OCI-LY7 (cell line): ENCODE results near the gene SLC35A5. TPM values are rescaled to one million over a fixed set of nuclear protein-coding genes. Genes with fewer than 3 reads are reported as not detected.

Source experiments
- Bru-seq: library from RNA; stranded (reverse); fragments of 400-500 nt; gene quantifications from one replicate; lab custom pipeline; 2021; lab: Mats Ljungman, UMichigan
- BruChase-seq, 2 experiments: library from RNA; stranded (reverse); fragments of 400-500 nt; gene quantifications; one replicate each; lab custom pipeline; 2021; lab: Mats Ljungman, UMichigan
- BruUV-seq: library from RNA; stranded (reverse); fragments of 400-500 nt; replicated peaks from 2 replicates; lab custom pipeline; 2021; lab: Mats Ljungman, UMichigan
- CTCF ChIA-PET: fragments of 300-600 bp; sonication (Branson Sonifier 250); formaldehyde crosslinking; loops from one replicate; lab custom pipeline; 2022; ENCODE audit warnings: antibody characterized with exemption; ENCODE audit not compliant: unreplicated experiment; lab: Charles Lee
- POLR2A ChIA-PET: fragments of 300-600 bp; sonication (Branson Sonifier 250); formaldehyde crosslinking; loops from one replicate; lab custom pipeline; 2022; ENCODE audit warnings: antibody characterized with exemption; lab: Charles Lee
- DNase-seq: peaks from one replicate; pipeline ENCODE4 v3.0.0-alpha.2; 2015; ENCODE audit warnings: low spot score
- H2AFZ ChIP-seq: fragments of 200-600 bp; sonication (generic), shearing (Covaris generic); 2 replicates; pipeline ENCODE4 v1.6.1; 2014; ENCODE audit warnings: mild to moderate bottlenecking, antibody characterized with exemption, low read length, moderate library complexity
- H3K27ac ChIP-seq: fragments of 200-600 bp; sonication (generic); 2 replicates; pipeline ENCODE4 v1.5.1; 2014; ENCODE audit warnings: mixed run types, low read depth, mild to moderate bottlenecking, moderate library complexity, low read length, inconsistent platforms; ENCODE audit not compliant: poor library complexity, severe bottlenecking
- H3K36me3 ChIP-seq: fragments of 200-600 bp; sonication (generic); 2 replicates; pipeline ENCODE4 v1.6.1; 2014; ENCODE audit warnings: mild to moderate bottlenecking, antibody characterized with exemption, low read length, moderate library complexity, mixed read lengths; ENCODE audit not compliant: insufficient read depth
- H3K4me1 ChIP-seq: fragments of 200-600 bp; sonication (generic); 2 replicates; pipeline ENCODE4 v1.5.1; 2014; ENCODE audit warnings: mild to moderate bottlenecking, low read length; ENCODE audit not compliant: insufficient read depth, poor library complexity, severe bottlenecking
- H3K4me2 ChIP-seq: fragments of 200-600 bp; sonication (generic); 2 replicates; pipeline ENCODE4 v1.6.1; 2014; ENCODE audit warnings: mild to moderate bottlenecking, low read length
- H3K4me3 ChIP-seq: fragments of 200-600 bp; sonication (generic); 2 replicates; pipeline ENCODE4 v1.5.1; 2014; ENCODE audit warnings: mild to moderate bottlenecking, low read depth, low read length; ENCODE audit not compliant: poor library complexity, severe bottlenecking
- H3K79me2 ChIP-seq: fragments of 200-600 bp; sonication (generic); 2 replicates; pipeline ENCODE4 v1.6.1; 2016; ENCODE audit warnings: low read depth, mild to moderate bottlenecking, low read length, moderate library complexity, mixed read lengths; ENCODE audit not compliant: insufficient read depth
- H3K9me2 ChIP-seq: fragments of 200-600 bp; sonication (generic); 2 replicates; pipeline ENCODE4 v1.6.1; 2016; ENCODE audit warnings: mild to moderate bottlenecking, low read length, mixed read lengths; ENCODE audit not compliant: insufficient read depth
- H3K9me3 ChIP-seq: fragments of 200-600 bp; sonication (generic); 2 replicates; pipeline ENCODE4 v1.6.1; 2014; ENCODE audit warnings: mild to moderate bottlenecking, mixed run types, low read length, mixed read lengths
- H4K20me1 ChIP-seq: fragments of 200-600 bp; sonication (generic); 2 replicates; pipeline ENCODE4 v1.6.1; 2014; ENCODE audit warnings: mild to moderate bottlenecking, antibody characterized with exemption, low read length, moderate library complexity, mixed read lengths; ENCODE audit not compliant: insufficient read depth
- EZH2phosphoT487 ChIP-seq: fragments of 200-600 bp; sonication (generic); IDR thresholded peaks from 2 replicates; pipeline ENCODE4 v1.6.1; 2018; ENCODE audit warnings: low read depth, borderline replicate concordance, mild to moderate bottlenecking, mixed run types, antibody characterized with exemption, low read length, moderate library complexity, mixed read lengths
- intact Hi-C: fragments of 100-400 bp; cut with micrococcal nuclease; formaldehyde crosslinking; loops from one replicate; pipeline ENCODE4 v1.10.0; 2022; ENCODE audit not compliant: unreplicated experiment
- long read RNA-seq: library from polyadenylated mRNA; stranded (forward); transcript quantifications from one replicate; pipeline ENCODE4 v2.0.0, GENCODE V29; 2022
- total RNA-seq, 2 experiments: library from RNA; depleted of rRNA in 1 of 2; stranded (reverse); fragments of >200 nt in 1 of 2; shearing (Covaris generic) in 1 of 2; gene quantifications; 2 replicates each; pipeline ENCODE4 v1.2.3, GENCODE V29; 2014 to 2022
- TF ChIP-seq, protein P1 (sequence below): fragments of 200-600 bp; sonication (generic); conservative IDR thresholded peaks from 2 replicates; pipeline ENCODE4 v1.5.1; 2014; ENCODE audit warnings: mild to moderate bottlenecking, antibody characterized with exemption, low read length, moderate library complexity, mixed read lengths

The SLC35A5 gene
- 10.3 and 12.4 TPM in 2 replicates for total RNA-seq (2014; rRNA removed; shearing (Covaris generic))
- 22.7 and 26.4 TPM in 2 replicates for total RNA-seq (2022)
- Bru-seq, nascent RNA, result percentile 76 among the genes with signal in this experiment
- BruChase-seq, experiment 1, labeled RNA remaining after a 6-hour chase, result percentile 63 among the genes with signal in this experiment
- percentile 84 among the genes with signal in this experiment for BruChase-seq, experiment 2, labeled RNA remaining after a 2-hour chase
- long read RNA-seq, full-length matches to known transcripts, result 35 of 49 reads
- long read RNA-seq, partial matches to known transcripts, result 4 of 49 reads
- long read RNA-seq, other reads (novel, unspliced or antisense), result 10 of 49 reads

DNA sequence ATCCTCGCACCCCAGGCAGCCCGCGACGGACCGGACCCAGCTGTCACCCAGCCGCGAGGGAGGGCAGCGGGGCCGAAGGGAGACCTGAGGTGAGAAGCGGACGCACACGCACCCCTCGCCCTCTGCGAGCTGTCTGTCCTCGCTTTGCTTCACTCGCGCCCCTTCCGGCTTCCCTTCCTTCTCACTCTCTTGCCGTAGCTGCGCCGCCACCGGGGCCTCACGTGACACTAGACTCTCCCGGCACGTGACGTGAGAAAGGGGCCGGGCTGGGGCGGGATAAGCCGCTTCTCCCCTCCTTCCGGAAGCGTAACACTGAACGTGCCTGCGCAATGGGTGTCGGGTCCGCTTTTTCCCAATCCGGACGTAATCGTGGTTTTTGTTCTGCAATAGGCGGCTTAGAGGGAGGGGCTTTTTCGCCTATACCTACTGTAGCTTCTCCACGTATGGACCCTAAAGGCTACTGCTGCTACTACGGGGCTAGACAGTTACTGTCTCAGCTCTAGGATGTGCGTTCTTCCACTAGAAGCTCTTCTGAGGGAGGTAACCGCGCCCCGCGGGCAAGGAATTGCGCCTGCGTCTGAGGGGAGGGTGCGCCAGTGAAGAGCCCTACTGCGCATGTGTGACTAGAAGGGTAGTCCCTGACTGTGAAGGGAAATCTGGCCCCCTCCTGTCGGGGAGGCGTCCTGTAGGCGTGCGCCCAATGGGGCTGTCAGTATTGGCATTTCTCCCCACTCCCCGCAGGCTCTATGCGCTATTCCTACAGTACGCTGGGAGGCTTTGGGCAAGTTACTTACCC lies at the start of gene SLC35A5, which contains the start of gene ATG3:
Gene SLC35A5, plus strand, starts transcription at position 312 of the 796 bp plus-strand sequence. CDS start 1,359 bp downstream, outside the sequence.
Gene ATG3, minus strand, starts transcription at position 229 of the 796 bp plus-strand sequence. CDS start 434 bp downstream, outside the sequence.
- POLR2A ChIA-PET, result interaction anchor here (0.7 to 1.4 kb wide), 8 partner anchors 11 to 583 kb away, joined by 3 to 5 read pairs (median 4); partner anchors contain the start of genes ABHD10 and GCSAM
- peaks cover 28% of the 10 kb centered on the region for H3K4me1 ChIP-seq
- peaks cover 63% of the 10 kb centered on the region for H3K79me2 ChIP-seq
- H3K36me3 ChIP-seq, result peaks cover 50% of the 10 kb centered on the region
- BruUV-seq, result TSS peak; percentile 82
- no peaks in the 10 kb centered on the region for H3K9me2 ChIP-seq
- peaks cover 18% of the 10 kb centered on the region; the same call in 1 of the 2 replicates for H4K20me1 ChIP-seq
- H3K27ac ChIP-seq, result peak within 1 kb of the TSS; percentile 80
- intact Hi-C loops, result loop anchor here (5.0 kb wide), 3 partner anchors 425 to 455 kb away; a partner anchor contains a TSS
- peak; percentile 99 for DNase-seq
- peak within 1 kb of the TSS; percentile 43 for H2AFZ ChIP-seq
- H3K9me3 ChIP-seq, result 0 out of 2 replicates have a peak, but pooled peaks cover 9% of the 10 kb centered on the region
- CTCF ChIA-PET, result interaction anchor here (1.0 to 1.4 kb wide), 3 partner anchors 268 to 450 kb away, joined by 3 read pairs; partner anchors contain the start of gene SLC9C1
- no peak for TF ChIP-seq EZH2phosphoT487
- TF ChIP-seq, protein P1, sequence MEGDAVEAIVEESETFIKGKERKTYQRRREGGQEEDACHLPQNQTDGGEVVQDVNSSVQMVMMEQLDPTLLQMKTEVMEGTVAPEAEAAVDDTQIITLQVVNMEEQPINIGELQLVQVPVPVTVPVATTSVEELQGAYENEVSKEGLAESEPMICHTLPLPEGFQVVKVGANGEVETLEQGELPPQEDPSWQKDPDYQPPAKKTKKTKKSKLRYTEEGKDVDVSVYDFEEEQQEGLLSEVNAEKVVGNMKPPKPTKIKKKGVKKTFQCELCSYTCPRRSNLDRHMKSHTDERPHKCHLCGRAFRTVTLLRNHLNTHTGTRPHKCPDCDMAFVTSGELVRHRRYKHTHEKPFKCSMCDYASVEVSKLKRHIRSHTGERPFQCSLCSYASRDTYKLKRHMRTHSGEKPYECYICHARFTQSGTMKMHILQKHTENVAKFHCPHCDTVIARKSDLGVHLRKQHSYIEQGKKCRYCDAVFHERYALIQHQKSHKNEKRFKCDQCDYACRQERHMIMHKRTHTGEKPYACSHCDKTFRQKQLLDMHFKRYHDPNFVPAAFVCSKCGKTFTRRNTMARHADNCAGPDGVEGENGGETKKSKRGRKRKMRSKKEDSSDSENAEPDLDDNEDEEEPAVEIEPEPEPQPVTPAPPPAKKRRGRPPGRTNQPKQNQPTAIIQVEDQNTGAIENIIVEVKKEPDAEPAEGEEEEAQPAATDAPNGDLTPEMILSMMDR, result no peak
- H3K4me3 ChIP-seq, result peak within 1 kb of the TSS; percentile 95
- H3K4me2 ChIP-seq, result peak within 1 kb of the TSS; percentile 78

- Histone ChIP-seq H3K79me2 (no peaks in the 10 kb centered on the region), H3K4me3 (no peak overlapping the region), H3K4me2 (no peak overlapping the region), H4K20me1 (no peaks in the 10 kb centered on the region), H3K27ac (no peak overlapping the region), H3K9me3 (peaks cover 51% of the 10 kb centered on the region), H3K4me1 (peaks cover 2% of the 10 kb centered on the region), H2AFZ (no peak overlapping the region), H3K9me2 (no peaks in the 10 kb centered on the region), H3K36me3 (peaks cover 4% of the 10 kb centered on the region; the same call in 1 of the 2 replicates)
- peak; percentile 61 for DNase-seq
- intact Hi-C loops, result no loop called here
- CTCF ChIA-PET, result no interaction called here
- POLR2A ChIA-PET, result interaction anchor here (0.9 to 1.0 kb wide), 2 partner anchors 48 to 191 kb away, joined by 3 read pairs; no protein-coding TSS in a partner anchor
- TF ChIP-seq, protein P1, result no peak
- TF ChIP-seq EZH2phosphoT487, result no peak
- no TSS peak for BruUV-seq
These were observed 49.5 kb upstream of the SLC35A5 start for GRCh38 chr3:112512320-112512719.
